GM12878 (cell line): Measurements from ENCODE around the gene EPHA5. TPM values are rescaled to one million over a fixed set of nuclear protein-coding genes. Genes with fewer than 3 reads are reported as not detected.

Experiments
- ATAC-seq: fragments of 200-7000 bp; cut with Tn5 transposase; 3 replicates; pipeline ENCODE4 v1.9.1; 2020; ENCODE audit warnings: mild to moderate bottlenecking, moderate library complexity
- BruUV-seq: library from RNA; stranded (reverse); fragments of 400-500 nt; replicated peaks from 2 replicates; lab custom pipeline; 2021; lab: Mats Ljungman, UMichigan
- CTCF ChIA-PET: fragments of 300-600 bp; sonication (Branson Sonifier 250); formaldehyde crosslinking; extraction: SDS; loops from one replicate; lab custom pipeline; 2021; ENCODE audit warnings: inconsistent platforms; lab: Yijun Ruan, JAX
- POLR2A ChIA-PET: fragments of 350-600 bp; formaldehyde crosslinking; extraction: SDS; loops from one replicate; lab custom pipeline; 2021; ENCODE audit warnings: inconsistent platforms; lab: Charles Lee
- RAD21 ChIA-PET: fragments of 300-600 bp; sonication (Branson Sonifier 250); formaldehyde crosslinking; loops from one replicate; lab custom pipeline; 2023; ENCODE audit warnings: antibody characterized with exemption; ENCODE audit not compliant: unreplicated experiment; lab: Charles Lee
- SMC1A ChIA-PET: fragments of 300-600 bp; sonication (Branson Sonifier 250); formaldehyde crosslinking; loops from one replicate; lab custom pipeline; 2023; ENCODE audit not compliant: unreplicated experiment, uncharacterized antibody; lab: Charles Lee
- DNase-seq: peaks from one replicate; pipeline ENCODE4 v3.0.0-alpha.2; 2011; ENCODE audit warnings: low read depth, low spot score
- FAIRE-seq: peaks from 3 replicates; lab custom pipeline; 2011; peaks lifted over from hg19 to GRCh38; lab: Jason Lieb, UNC
- H2AFZ ChIP-seq: 2 replicates; pipeline ENCODE4 v1.6.0; 2011; ENCODE audit warnings: low read depth, low read length, control low read depth; ENCODE audit not compliant: control insufficient read depth
- H3K27ac ChIP-seq: 2 replicates; pipeline ENCODE4 v1.5.1; 2011; ENCODE audit warnings: control low read depth; ENCODE audit not compliant: control insufficient read depth, insufficient read depth
- H3K27me3 ChIP-seq, 2 experiments: replicated peaks in 1 of 2; 2 replicates each; pipeline versions ENCODE4 v1.6.0 to v1.6.1; 2011; ENCODE audit warnings: low read length in 1 of 2; ENCODE audit not compliant: control insufficient read depth in 2 of 2, insufficient read depth in 2 of 2
- H3K36me3 ChIP-seq, 2 experiments: 2 replicates each; pipeline ENCODE4 v1.5.1; 2011; ENCODE audit warnings: low read length in 1 of 2; ENCODE audit not compliant: control insufficient read depth in 2 of 2, insufficient read depth in 2 of 2
- H3K4me1 ChIP-seq: 2 replicates; pipeline ENCODE4 v1.6.1; 2011; ENCODE audit warnings: mild to moderate bottlenecking, low read length, moderate library complexity, mixed read lengths; ENCODE audit not compliant: control insufficient read depth, insufficient read depth
- H3K4me2 ChIP-seq: 2 replicates; pipeline ENCODE4 v1.6.0; 2011; ENCODE audit warnings: control low read depth; ENCODE audit not compliant: control insufficient read depth, insufficient read depth
- H3K4me3 ChIP-seq: fragments of 200-600 bp; sonication (generic); 2 replicates; pipeline ENCODE4 v1.5.1; 2016
- H3K79me2 ChIP-seq: 2 replicates; pipeline ENCODE4 v1.6.0; 2011; ENCODE audit warnings: low read length; ENCODE audit not compliant: control insufficient read depth, insufficient read depth
- H3K9ac ChIP-seq: 2 replicates; pipeline ENCODE4 v1.8.0; 2011; ENCODE audit warnings: low read length, control low read depth, mixed read lengths; ENCODE audit not compliant: control insufficient read depth, insufficient read depth
- H3K9me3 ChIP-seq: replicated peaks from 3 replicates; pipeline ENCODE4 v1.5.1; 2011; ENCODE audit warnings: mild to moderate bottlenecking, low read length; ENCODE audit not compliant: control insufficient read depth, insufficient read depth
- H4K20me1 ChIP-seq: 2 replicates; pipeline ENCODE4 v1.6.0; 2011; ENCODE audit not compliant: control insufficient read depth, insufficient read depth
- EP300 ChIP-seq, 2 experiments: fragments of 150-350 bp in 1 of 2; IDR thresholded peaks; 2 replicates each; pipeline ENCODE4 v1.6.1; 2011 to 2012; ENCODE audit warnings: low read depth in 2 of 2, low read length in 2 of 2, borderline replicate concordance in 1 of 2, improper control_type of control experiment in 1 of 2, inconsistent platforms in 1 of 2; ENCODE audit not compliant: control insufficient read depth in 1 of 2
- FOXM1 ChIP-seq: IDR thresholded peaks from 2 replicates; pipeline ENCODE4 v1.6.1; 2012; ENCODE audit warnings: low read depth, mild to moderate bottlenecking, inconsistent platforms, low read length, moderate library complexity
- SREBF2 ChIP-seq: IDR thresholded peaks from 2 replicates; pipeline ENCODE4 v1.6.1; 2012; ENCODE audit warnings: mild to moderate bottlenecking, low read length
- STAT3 ChIP-seq: IDR thresholded peaks from 2 replicates; pipeline ENCODE4 v1.6.1; 2011; ENCODE audit warnings: low read depth, low read length, improper control_type of control experiment
- ZSCAN29 ChIP-seq: fragments of 450-650 bp; IDR thresholded peaks from 2 replicates; pipeline ENCODE4 v1.6.1; 2017; ENCODE audit warnings: mild to moderate bottlenecking, moderate library complexity
- WGBS: methylation state at CpG from one replicate; pipeline ENCODE4 v1.1.6; 2016; ENCODE audit warnings: low lambda C conversion rate; ENCODE audit not compliant: insufficient replicate concordance, insufficient coverage; ENCODE audit errors: missing lambda C conversion rate; 5-methylcytosine and 5-hydroxymethylcytosine counted together
- in situ Hi-C: fragments of 300-500 bp; cut with MboI; formaldehyde crosslinking; loops from 9 replicates; pipeline ENCODE4 v1.14.3; 2018; ENCODE audit warnings: mixed read lengths
- intact Hi-C: fragments of 100-400 bp; cut with micrococcal nuclease; formaldehyde crosslinking; loops from one replicate; pipeline ENCODE4 v1.14.2; 2022; ENCODE audit not compliant: unreplicated experiment
- polyA plus RNA-seq, 11 experiments: library from polyadenylated mRNA; depleted of rRNA in 4 of 11; unstranded in 6 of 11; stranded (reverse) in 5 of 11; fragments of >200 nt; fragmentation: Nextera tagmentation in 4 of 11; fragmentation: Illumina TruSeq in 1 of 11; extraction: Ambion mirVana in 4 of 11; extraction: Trizol in 1 of 11; gene quantifications; 1 replicate in 1 of 11; 2 replicates in 10 of 11; pipeline versions ENCODE4 v1.2.1 to v1.2.3, GENCODE V29; 2011 to 2016; ENCODE audit warnings: inconsistent platforms in 2 of 11, missing spikeins in 2 of 11, low read depth in 1 of 11
- total RNA-seq, 4 experiments: library from RNA; depleted of rRNA in 3 of 4; stranded (reverse); fragments of >200 nt in 3 of 4; fragmentation: Illumina TruSeq in 1 of 4; extraction: Trizol in 1 of 4; gene quantifications; 2 replicates each; pipeline versions ENCODE4 v1.2.1 to v1.2.3, GENCODE V29; 2013 to 2021
- TF ChIP-seq, protein P1 (sequence below): fragments of 450-650 bp; IDR thresholded peaks from 2 replicates; pipeline ENCODE4 v1.6.1; 2017; ENCODE audit warnings: mild to moderate bottlenecking, moderate library complexity
- TF ChIP-seq, protein P2 (sequence below): fragments of 450-650 bp; IDR thresholded peaks from 2 replicates; pipeline ENCODE4 v1.6.1; 2018; ENCODE audit warnings: borderline replicate concordance, mild to moderate bottlenecking; ENCODE audit not compliant: partially characterized antibody
- TF ChIP-seq, protein P3 (sequence below): fragments of 450-650 bp; IDR thresholded peaks from 2 replicates; pipeline ENCODE4 v1.6.1; 2016; ENCODE audit warnings: mild to moderate bottlenecking, moderate library complexity, borderline replicate concordance
- TF ChIP-seq, protein P4 (sequence below): IDR thresholded peaks from 2 replicates; pipeline ENCODE4 v1.6.1; 2011; ENCODE audit warnings: mild to moderate bottlenecking, low read depth, low read length, moderate library complexity; ENCODE audit not compliant: insufficient replicate concordance
- TF ChIP-seq, protein P5 (sequence below): IDR thresholded peaks from 2 replicates; pipeline ENCODE4 v1.6.1; 2012; ENCODE audit warnings: low read depth, low read length, improper control_type of control experiment

Gene EPHA5
- total and polyA plus RNA-seq, 10 of the 15 experiments (the other 5 are each of a cell fraction or from before 2014, with no cell fraction given): not detected

DNA sequence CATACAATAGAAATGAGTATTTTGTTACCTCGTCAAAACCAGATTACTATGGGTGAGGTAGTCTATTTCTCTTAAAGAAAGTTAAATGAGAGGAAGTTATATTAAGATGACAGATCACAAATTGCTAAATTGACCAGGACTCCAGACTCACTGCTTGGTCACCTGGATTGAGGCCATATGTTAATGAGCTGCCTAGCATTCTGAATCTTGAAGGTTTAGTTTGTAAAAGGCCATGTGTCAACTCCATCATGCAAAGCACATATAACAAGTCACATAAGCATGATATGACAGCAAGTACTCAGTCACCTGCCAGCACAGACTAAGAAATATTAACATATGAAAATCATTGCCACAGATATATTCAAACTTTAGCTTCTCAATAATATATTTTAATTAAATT is 72.6 kb downstream of the EPHA5 start:
- POLR2A ChIA-PET: no interaction called here
- H3K9ac ChIP-seq: no peak overlapping the region
- no peak overlapping the region for H2AFZ ChIP-seq
- BruUV-seq: no TSS peak
- H3K4me2 ChIP-seq: no peak overlapping the region
- no peaks in the 10 kb centered on the region for H3K4me1 ChIP-seq
- in situ Hi-C loops: no loop called here
- no peak for FAIRE-seq
- H3K36me3 ChIP-seq: no peaks in the 10 kb centered on the region
- H3K4me3 ChIP-seq: no peak overlapping the region
- RAD21 ChIA-PET: no interaction called here
- intact Hi-C loops: no loop called here
- CTCF ChIA-PET: no interaction called here
- SMC1A ChIA-PET: no interaction called here
- H3K27me3 ChIP-seq: no peaks in the 10 kb centered on the region
- H4K20me1 ChIP-seq: no peaks in the 10 kb centered on the region
- no peak for ATAC-seq
- 41% methylated on average over 1 of the region's 1 CpG for WGBS
- H3K79me2 ChIP-seq: no peaks in the 10 kb centered on the region
- no peak for DNase-seq
- H3K27ac ChIP-seq: no peak overlapping the region
- no peak for TF ChIP-seq EP300 (IDR thresholded peaks at IDR 0.05; ENCODE audit: borderline replicate concordance in 1 of 2, control insufficient read depth in 1 of 2, low read depth in 2 of 2, low read length in 2 of 2)
- TF ChIP-seq, protein P1, sequence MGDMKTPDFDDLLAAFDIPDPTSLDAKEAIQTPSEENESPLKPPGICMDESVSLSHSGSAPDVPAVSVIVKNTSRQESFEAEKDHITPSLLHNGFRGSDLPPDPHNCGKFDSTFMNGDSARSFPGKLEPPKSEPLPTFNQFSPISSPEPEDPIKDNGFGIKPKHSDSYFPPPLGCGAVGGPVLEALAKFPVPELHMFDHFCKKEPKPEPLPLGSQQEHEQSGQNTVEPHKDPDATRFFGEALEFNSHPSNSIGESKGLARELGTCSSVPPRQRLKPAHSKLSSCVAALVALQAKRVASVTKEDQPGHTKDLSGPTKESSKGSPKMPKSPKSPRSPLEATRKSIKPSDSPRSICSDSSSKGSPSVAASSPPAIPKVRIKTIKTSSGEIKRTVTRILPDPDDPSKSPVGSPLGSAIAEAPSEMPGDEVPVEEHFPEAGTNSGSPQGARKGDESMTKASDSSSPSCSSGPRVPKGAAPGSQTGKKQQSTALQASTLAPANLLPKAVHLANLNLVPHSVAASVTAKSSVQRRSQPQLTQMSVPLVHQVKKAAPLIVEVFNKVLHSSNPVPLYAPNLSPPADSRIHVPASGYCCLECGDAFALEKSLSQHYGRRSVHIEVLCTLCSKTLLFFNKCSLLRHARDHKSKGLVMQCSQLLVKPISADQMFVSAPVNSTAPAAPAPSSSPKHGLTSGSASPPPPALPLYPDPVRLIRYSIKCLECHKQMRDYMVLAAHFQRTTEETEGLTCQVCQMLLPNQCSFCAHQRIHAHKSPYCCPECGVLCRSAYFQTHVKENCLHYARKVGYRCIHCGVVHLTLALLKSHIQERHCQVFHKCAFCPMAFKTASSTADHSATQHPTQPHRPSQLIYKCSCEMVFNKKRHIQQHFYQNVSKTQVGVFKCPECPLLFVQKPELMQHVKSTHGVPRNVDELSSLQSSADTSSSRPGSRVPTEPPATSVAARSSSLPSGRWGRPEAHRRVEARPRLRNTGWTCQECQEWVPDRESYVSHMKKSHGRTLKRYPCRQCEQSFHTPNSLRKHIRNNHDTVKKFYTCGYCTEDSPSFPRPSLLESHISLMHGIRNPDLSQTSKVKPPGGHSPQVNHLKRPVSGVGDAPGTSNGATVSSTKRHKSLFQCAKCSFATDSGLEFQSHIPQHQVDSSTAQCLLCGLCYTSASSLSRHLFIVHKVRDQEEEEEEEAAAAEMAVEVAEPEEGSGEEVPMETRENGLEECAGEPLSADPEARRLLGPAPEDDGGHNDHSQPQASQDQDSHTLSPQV: no peak
- TF ChIP-seq FOXM1: no peak
- TF ChIP-seq STAT3: no peak
- TF ChIP-seq, protein P2, sequence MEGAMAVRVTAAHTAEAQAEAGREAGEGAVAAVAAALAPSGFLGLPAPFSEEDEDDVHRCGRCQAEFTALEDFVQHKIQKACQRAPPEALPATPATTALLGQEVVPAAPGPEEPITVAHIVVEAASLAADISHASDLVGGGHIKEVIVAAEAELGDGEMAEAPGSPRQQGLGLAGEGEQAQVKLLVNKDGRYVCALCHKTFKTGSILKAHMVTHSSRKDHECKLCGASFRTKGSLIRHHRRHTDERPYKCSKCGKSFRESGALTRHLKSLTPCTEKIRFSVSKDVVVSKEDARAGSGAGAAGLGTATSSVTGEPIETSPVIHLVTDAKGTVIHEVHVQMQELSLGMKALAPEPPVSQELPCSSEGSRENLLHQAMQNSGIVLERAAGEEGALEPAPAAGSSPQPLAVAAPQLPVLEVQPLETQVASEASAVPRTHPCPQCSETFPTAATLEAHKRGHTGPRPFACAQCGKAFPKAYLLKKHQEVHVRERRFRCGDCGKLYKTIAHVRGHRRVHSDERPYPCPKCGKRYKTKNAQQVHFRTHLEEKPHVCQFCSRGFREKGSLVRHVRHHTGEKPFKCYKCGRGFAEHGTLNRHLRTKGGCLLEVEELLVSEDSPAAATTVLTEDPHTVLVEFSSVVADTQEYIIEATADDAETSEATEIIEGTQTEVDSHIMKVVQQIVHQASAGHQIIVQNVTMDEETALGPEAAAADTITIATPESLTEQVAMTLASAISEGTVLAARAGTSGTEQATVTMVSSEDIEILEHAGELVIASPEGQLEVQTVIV: no peak
- TF ChIP-seq SREBF2: no peak
- TF ChIP-seq, protein P3, sequence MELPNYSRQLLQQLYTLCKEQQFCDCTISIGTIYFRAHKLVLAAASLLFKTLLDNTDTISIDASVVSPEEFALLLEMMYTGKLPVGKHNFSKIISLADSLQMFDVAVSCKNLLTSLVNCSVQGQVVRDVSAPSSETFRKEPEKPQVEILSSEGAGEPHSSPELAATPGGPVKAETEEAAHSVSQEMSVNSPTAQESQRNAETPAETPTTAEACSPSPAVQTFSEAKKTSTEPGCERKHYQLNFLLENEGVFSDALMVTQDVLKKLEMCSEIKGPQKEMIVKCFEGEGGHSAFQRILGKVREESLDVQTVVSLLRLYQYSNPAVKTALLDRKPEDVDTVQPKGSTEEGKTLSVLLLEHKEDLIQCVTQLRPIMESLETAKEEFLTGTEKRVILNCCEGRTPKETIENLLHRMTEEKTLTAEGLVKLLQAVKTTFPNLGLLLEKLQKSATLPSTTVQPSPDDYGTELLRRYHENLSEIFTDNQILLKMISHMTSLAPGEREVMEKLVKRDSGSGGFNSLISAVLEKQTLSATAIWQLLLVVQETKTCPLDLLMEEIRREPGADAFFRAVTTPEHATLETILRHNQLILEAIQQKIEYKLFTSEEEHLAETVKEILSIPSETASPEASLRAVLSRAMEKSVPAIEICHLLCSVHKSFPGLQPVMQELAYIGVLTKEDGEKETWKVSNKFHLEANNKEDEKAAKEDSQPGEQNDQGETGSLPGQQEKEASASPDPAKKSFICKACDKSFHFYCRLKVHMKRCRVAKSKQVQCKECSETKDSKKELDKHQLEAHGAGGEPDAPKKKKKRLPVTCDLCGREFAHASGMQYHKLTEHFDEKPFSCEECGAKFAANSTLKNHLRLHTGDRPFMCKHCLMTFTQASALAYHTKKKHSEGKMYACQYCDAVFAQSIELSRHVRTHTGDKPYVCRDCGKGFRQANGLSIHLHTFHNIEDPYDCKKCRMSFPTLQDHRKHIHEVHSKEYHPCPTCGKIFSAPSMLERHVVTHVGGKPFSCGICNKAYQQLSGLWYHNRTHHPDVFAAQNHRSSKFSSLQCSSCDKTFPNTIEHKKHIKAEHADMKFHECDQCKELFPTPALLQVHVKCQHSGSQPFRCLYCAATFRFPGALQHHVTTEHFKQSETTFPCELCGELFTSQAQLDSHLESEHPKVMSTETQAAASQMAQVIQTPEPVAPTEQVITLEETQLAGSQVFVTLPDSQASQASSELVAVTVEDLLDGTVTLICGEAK: no peak
- TF ChIP-seq, protein P4, sequence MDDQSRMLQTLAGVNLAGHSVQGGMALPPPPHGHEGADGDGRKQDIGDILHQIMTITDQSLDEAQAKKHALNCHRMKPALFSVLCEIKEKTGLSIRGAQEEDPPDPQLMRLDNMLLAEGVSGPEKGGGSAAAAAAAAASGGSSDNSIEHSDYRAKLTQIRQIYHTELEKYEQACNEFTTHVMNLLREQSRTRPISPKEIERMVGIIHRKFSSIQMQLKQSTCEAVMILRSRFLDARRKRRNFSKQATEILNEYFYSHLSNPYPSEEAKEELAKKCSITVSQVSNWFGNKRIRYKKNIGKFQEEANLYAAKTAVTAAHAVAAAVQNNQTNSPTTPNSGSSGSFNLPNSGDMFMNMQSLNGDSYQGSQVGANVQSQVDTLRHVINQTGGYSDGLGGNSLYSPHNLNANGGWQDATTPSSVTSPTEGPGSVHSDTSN: no peak
- TF ChIP-seq ZSCAN29: no peak
- TF ChIP-seq, protein P5, sequence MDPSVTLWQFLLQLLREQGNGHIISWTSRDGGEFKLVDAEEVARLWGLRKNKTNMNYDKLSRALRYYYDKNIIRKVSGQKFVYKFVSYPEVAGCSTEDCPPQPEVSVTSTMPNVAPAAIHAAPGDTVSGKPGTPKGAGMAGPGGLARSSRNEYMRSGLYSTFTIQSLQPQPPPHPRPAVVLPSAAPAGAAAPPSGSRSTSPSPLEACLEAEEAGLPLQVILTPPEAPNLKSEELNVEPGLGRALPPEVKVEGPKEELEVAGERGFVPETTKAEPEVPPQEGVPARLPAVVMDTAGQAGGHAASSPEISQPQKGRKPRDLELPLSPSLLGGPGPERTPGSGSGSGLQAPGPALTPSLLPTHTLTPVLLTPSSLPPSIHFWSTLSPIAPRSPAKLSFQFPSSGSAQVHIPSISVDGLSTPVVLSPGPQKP: no peak
- TF ChIP-seq, all 136 proteins: peak for 0
- H3K9me3 ChIP-seq: no peaks in the 10 kb centered on the region
